ENCODE data around the gene NAP1L4.

Gene NAP1L4

GRCh38 chr11:2991452-2992233, 486 bp downstream of the NAP1L4 start:
- TF ChIP-seq, protein P1, sequence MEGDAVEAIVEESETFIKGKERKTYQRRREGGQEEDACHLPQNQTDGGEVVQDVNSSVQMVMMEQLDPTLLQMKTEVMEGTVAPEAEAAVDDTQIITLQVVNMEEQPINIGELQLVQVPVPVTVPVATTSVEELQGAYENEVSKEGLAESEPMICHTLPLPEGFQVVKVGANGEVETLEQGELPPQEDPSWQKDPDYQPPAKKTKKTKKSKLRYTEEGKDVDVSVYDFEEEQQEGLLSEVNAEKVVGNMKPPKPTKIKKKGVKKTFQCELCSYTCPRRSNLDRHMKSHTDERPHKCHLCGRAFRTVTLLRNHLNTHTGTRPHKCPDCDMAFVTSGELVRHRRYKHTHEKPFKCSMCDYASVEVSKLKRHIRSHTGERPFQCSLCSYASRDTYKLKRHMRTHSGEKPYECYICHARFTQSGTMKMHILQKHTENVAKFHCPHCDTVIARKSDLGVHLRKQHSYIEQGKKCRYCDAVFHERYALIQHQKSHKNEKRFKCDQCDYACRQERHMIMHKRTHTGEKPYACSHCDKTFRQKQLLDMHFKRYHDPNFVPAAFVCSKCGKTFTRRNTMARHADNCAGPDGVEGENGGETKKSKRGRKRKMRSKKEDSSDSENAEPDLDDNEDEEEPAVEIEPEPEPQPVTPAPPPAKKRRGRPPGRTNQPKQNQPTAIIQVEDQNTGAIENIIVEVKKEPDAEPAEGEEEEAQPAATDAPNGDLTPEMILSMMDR (IDR thresholded peaks at IDR 0.05; ENCODE audit: extremely low read depth, missing control alignments), result no peak
- DNase-seq (ENCODE audit: low spot score), result no peak

- TF ChIP-seq, protein P1 (IDR thresholded peaks at IDR 0.05; ENCODE audit: extremely low read depth, missing control alignments), result no peak
- peak; percentile 51 for DNase-seq (ENCODE audit: low spot score)
Observed at GRCh38 chr11:2990617-2991451, 1.3 kb downstream of the NAP1L4 start.

DNA sequence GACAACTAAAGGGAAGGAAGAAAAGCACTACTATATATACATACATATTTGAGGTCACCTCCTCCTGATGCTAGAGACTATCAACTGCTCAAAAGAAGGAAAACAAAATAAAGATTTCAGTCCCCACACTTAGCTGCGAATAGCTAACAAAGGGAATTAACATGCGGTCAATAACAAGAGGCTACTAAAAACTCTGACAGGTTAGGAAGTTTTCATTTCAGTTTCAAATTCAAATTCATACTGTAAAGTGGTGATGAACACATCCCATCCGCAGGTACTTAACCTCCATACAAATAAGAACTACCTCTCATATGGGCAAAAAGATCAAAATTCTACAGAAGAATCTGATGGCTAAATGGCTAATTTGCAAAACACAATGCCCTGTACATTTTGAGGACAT, 2.6 kb downstream of the NAP1L4 start:
- TF ChIP-seq, protein P1 (IDR thresholded peaks at IDR 0.05; ENCODE audit: extremely low read depth, missing control alignments), result no peak
- peak; percentile 45 for DNase-seq (ENCODE audit: low spot score)

DNA sequence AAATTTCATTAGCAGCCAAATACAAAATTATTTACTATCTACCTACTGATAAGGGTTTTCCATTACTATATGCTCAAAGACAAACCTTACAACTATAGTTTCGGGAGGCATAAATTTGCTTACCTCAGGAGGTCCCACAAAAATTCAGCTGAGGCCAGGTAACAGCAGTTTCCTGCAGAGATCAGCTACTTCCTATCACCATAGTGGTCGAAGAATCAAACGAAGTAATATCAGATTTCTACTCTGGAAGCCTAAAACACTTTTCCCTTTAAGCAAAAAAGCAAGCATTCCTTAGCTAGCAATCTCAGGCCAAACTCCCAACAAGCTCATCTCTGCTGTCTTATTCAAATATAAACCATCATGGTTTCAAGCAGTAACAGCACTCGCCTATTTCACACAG, 3.1 kb downstream of the NAP1L4 start:
- TF ChIP-seq, protein P1 (IDR thresholded peaks at IDR 0.05; ENCODE audit: extremely low read depth, missing control alignments), result no peak
- DNase-seq (ENCODE audit: low spot score), result no peak

DNA sequence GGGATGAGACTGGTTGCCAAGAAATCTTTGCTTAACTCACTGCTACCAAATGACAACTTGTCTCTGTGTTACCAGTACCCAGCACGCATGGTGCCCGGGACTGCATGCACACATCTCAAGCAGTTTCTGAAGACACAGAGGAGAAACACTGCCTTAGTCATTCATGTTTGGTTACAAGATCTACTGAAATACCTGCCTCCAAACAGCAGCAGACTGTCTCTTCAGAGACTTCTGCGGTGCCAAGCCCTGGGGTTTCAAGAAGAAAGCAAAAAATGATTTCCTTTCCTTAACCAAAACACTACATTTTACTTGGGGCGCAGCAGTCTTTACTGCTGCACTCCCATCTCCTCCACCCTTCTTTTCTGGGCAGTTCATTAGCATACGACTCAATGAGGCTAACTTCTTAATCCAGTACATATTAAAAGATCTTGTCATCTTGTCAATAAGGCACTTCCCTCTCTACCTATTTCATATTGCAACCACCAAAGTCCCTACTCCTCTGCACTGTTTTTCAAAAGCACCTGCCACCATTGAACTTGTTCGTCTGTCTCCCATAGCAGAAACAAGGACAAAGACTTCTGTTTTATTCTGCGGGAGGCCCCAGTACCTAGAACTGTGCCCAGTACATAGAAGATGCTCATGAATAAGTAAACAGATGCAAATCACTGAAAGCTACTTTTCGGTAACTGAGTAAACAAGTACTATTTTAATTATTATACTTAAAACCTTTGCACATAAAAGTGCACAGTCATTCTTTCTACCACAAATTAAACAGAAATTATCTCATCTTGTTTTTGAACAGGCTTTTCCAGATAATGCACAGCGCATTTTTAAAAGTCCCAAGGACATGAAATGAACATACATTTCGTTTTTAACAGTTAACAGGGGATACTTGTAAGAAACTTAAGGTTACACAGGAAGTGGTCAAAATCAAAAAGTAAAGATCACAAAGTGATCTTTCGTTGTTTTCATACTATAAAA, 4.0 kb downstream of the NAP1L4 start:
- no peak for DNase-seq (ENCODE audit: low spot score)
- TF ChIP-seq, protein P1 (IDR thresholded peaks at IDR 0.05; ENCODE audit: extremely low read depth, missing control alignments), result no peak

DNA sequence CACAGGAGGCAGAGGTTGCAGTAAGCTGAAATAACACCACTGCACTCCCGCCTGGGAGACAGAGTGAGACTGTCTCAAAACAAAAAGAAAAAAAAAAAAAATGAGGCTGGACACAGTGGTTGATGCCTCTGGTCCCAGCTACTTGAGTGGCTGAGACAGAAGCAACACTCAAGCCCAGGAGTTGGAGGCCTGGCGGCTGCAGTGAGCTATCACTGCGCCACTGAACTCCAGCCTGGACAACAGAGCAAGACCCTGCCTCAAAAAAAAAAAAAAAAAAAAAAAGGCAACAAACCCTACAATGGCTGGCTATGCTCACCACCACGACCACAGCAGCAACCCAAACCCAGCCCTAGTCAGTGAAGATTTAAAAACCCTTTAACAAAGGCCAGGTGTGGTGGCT, 8.2 kb downstream of the NAP1L4 start:
- TF ChIP-seq, protein P1 (IDR thresholded peaks at IDR 0.05; ENCODE audit: extremely low read depth, missing control alignments), result no peak

More for the DNA sequence above, 8.2 kb downstream of the NAP1L4 start:
- DNase-seq (ENCODE audit: low spot score), result no peak
